Measurements from ENCODE around the gene ADI1.

DNA sequence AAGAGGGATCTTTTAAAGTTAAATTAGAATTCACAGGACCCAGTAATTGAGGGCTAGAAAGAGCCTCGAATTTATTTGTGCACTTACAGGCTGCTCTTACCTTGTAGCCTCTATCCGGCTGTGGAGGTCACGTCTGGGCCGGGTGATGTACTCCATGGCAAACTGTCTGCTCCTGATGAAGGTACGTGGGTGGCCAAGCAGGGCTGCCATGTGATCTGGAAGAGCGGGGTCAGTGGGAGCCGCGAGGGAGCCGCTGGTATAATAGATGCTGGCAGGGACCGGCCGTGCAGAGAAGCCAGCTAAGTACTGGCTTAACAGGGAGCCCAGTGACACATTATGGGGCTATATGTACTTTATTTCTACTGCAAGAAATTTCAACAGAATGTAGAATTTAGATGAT lies 59.2 kb downstream of the ADI1 start:
- TF ChIP-seq, protein P1, sequence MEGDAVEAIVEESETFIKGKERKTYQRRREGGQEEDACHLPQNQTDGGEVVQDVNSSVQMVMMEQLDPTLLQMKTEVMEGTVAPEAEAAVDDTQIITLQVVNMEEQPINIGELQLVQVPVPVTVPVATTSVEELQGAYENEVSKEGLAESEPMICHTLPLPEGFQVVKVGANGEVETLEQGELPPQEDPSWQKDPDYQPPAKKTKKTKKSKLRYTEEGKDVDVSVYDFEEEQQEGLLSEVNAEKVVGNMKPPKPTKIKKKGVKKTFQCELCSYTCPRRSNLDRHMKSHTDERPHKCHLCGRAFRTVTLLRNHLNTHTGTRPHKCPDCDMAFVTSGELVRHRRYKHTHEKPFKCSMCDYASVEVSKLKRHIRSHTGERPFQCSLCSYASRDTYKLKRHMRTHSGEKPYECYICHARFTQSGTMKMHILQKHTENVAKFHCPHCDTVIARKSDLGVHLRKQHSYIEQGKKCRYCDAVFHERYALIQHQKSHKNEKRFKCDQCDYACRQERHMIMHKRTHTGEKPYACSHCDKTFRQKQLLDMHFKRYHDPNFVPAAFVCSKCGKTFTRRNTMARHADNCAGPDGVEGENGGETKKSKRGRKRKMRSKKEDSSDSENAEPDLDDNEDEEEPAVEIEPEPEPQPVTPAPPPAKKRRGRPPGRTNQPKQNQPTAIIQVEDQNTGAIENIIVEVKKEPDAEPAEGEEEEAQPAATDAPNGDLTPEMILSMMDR (IDR thresholded peaks at IDR 0.05), result no peak
- no peak for TF ChIP-seq POLR2AphosphoS5 (IDR thresholded peaks at IDR 0.05)

All from transverse colon (tissue), 4 donors.